ENCODE data around the gene PWP2.
"Not testable (repeated sequence)": the region's sequence is repeated elsewhere in the genome, so short reads cannot be mapped to it uniquely, and the experiment has no call there.

PWP2 gene

GRCh38 chr21:44139787-44140551, 32.8 kb downstream of the PWP2 start:
- DNase-seq: not testable (repeated sequence)

- DNase-seq: not testable (repeated sequence)
Observed at GRCh38 chr21:44140552-44140932, 33.3 kb downstream of the PWP2 start.

GRCh38 chr21:44142470-44142869, 35.3 kb downstream of the PWP2 start:
- DNase-seq: not testable (repeated sequence)

GRCh38 chr21:44143380-44143779, 36.2 kb downstream of the PWP2 start:
- DNase-seq: not testable (repeated sequence)

- not testable (repeated sequence) for DNase-seq
Observed at GRCh38 chr21:44143996-44144395, 36.8 kb downstream of the PWP2 start.

GRCh38 chr21:44144784-44145602, 37.8 kb downstream of the PWP2 start:
- DNase-seq: not testable (repeated sequence)

GRCh38 chr21:44145616-44146015, 38.4 kb downstream of the PWP2 start:
- not testable (repeated sequence) for DNase-seq

- not testable (repeated sequence) for DNase-seq
Observed at GRCh38 chr21:44147108-44147507, 39.9 kb downstream of the PWP2 start.

- not testable (repeated sequence) for DNase-seq
Observed at GRCh38 chr21:44150255-44150654, 43.1 kb downstream of the PWP2 start.

- DNase-seq: not testable (repeated sequence)
Observed at GRCh38 chr21:44153214-44153888, 46.2 kb downstream of the PWP2 start.

- not testable (repeated sequence) for DNase-seq
Observed at GRCh38 chr21:44153889-44154228, 46.7 kb downstream of the PWP2 start.

- not testable (repeated sequence) for DNase-seq
Observed at GRCh38 chr21:44154816-44155230, 47.6 kb downstream of the PWP2 start.

GRCh38 chr21:44155231-44155993, 48.2 kb downstream of the PWP2 start:
- DNase-seq: not testable (repeated sequence)

- not testable (repeated sequence) for DNase-seq
Observed at GRCh38 chr21:44155994-44156380, 48.8 kb downstream of the PWP2 start.

- not testable (repeated sequence) for DNase-seq
Observed at GRCh38 chr21:44157439-44158081, 50.4 kb downstream of the PWP2 start.

GRCh38 chr21:44158082-44158468, 50.9 kb downstream of the PWP2 start:
- not testable (repeated sequence) for DNase-seq

- not testable (repeated sequence) for DNase-seq
Observed at GRCh38 chr21:44159349-44160297, 52.4 kb downstream of the PWP2 start.

GRCh38 chr21:44160298-44160672, 53.1 kb downstream of the PWP2 start:
- DNase-seq: not testable (repeated sequence)

GRCh38 chr21:44160821-44161220, 53.6 kb downstream of the PWP2 start:
- not testable (repeated sequence) for DNase-seq

GRCh38 chr21:44163167-44163653, 56.0 kb downstream of the PWP2 start:
- DNase-seq: not testable (repeated sequence)

GRCh38 chr21:44165933-44166332, 58.7 kb downstream of the PWP2 start:
- not testable (repeated sequence) for DNase-seq

All from activated CD4-positive, CD25-positive, alpha-beta regulatory T cell (primary cell).